HG02571 (cell line): Measurements from ENCODE around the gene MRGPRE.

Source experiments
- ATAC-seq: cut with Tn5 transposase; IDR thresholded peaks from one replicate; pipeline ENCODE4 v1.9.1; 2021; ENCODE audit warnings: mild to moderate bottlenecking, moderate library complexity; ENCODE audit not compliant: unreplicated experiment

MRGPRE gene

GRCh38 chr11:3181725-3182461 lies 50.3 kb downstream of the MRGPRE start:
- no peak for ATAC-seq

GRCh38 chr11:3180869-3181268 lies 51.3 kb downstream of the MRGPRE start:
- no peak for ATAC-seq

- no peak for ATAC-seq
Observed at GRCh38 chr11:3178349-3178748, 53.9 kb downstream of the MRGPRE start.

GRCh38 chr11:3177931-3178330 lies 54.3 kb downstream of the MRGPRE start:
- no peak for ATAC-seq
